ENCODE data around the gene S1PR4. TPM values are rescaled to one million over a fixed set of nuclear protein-coding genes. Genes with fewer than 3 reads are reported as not detected.

Gene S1PR4, protein sequence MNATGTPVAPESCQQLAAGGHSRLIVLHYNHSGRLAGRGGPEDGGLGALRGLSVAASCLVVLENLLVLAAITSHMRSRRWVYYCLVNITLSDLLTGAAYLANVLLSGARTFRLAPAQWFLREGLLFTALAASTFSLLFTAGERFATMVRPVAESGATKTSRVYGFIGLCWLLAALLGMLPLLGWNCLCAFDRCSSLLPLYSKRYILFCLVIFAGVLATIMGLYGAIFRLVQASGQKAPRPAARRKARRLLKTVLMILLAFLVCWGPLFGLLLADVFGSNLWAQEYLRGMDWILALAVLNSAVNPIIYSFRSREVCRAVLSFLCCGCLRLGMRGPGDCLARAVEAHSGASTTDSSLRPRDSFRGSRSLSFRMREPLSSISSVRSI
- total RNA-seq (1 to 10 TPM in 1 of 6 donors, under 1 TPM in 3, not detected in 2; 0.67 to 1.1 (median 0.90) TPM), polyA plus RNA-seq (1 to 10 TPM in 1 of 2 donors, under 1 TPM in 1; 0.23 to 1.1 TPM)

DNA sequence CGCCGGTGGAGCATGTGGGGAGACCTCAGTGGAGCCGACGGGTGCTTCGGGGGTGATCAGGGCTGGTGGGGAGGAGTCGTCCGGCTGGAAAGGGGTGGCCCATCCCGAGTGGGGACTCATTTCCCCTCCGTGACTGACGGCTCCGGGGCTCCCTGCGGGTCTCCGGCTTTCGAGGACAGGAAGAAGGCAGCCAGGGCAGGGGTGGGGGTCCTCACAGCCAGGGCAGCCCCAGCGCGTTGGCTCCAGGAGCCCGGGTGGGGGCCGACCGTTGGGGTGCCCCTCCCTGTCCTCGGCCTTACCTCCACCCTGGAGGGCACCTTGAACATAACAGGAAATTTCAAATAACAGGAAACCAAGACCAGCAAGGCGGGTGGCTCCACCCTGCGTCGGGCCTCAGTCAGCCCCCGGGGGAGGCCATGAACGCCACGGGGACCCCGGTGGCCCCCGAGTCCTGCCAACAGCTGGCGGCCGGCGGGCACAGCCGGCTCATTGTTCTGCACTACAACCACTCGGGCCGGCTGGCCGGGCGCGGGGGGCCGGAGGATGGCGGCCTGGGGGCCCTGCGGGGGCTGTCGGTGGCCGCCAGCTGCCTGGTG is at the start of gene S1PR4:
Gene S1PR4 (plus strand): TSS at position 393 of the 596 bp plus-strand sequence. CDS start 24 bp downstream, at position 417.
- intact Hi-C loops (cut with DNase I) = no loop called here
- H3K4me1 ChIP-seq = no peaks in the 10 kb centered on the region
- H3K9me3 ChIP-seq = no peaks in the 10 kb centered on the region
- WGBS, 2 donors = 72 to 86% methylated on average over 42 of the region's 42 CpGs
- peak in 1 of 6 donors; percentile 73 for DNase-seq
- TF ChIP-seq, protein P1, sequence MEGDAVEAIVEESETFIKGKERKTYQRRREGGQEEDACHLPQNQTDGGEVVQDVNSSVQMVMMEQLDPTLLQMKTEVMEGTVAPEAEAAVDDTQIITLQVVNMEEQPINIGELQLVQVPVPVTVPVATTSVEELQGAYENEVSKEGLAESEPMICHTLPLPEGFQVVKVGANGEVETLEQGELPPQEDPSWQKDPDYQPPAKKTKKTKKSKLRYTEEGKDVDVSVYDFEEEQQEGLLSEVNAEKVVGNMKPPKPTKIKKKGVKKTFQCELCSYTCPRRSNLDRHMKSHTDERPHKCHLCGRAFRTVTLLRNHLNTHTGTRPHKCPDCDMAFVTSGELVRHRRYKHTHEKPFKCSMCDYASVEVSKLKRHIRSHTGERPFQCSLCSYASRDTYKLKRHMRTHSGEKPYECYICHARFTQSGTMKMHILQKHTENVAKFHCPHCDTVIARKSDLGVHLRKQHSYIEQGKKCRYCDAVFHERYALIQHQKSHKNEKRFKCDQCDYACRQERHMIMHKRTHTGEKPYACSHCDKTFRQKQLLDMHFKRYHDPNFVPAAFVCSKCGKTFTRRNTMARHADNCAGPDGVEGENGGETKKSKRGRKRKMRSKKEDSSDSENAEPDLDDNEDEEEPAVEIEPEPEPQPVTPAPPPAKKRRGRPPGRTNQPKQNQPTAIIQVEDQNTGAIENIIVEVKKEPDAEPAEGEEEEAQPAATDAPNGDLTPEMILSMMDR (IDR thresholded peaks at IDR 0.05) = no peak
- H3K27ac ChIP-seq = peak within 1 kb of the TSS in 2 of 4 donors; percentile 41 to 48
- no peak for FAIRE-seq
- H3K27me3 ChIP-seq = no peaks in the 10 kb centered on the region
- ATAC-seq = peak in 2 of 4 donors; percentile 6 to 11
- no peaks in the 10 kb centered on the region for H3K36me3 ChIP-seq
- H3K4me3 ChIP-seq = peak within 1 kb of the TSS in 1 of 4 donors; percentile 27

DNA sequence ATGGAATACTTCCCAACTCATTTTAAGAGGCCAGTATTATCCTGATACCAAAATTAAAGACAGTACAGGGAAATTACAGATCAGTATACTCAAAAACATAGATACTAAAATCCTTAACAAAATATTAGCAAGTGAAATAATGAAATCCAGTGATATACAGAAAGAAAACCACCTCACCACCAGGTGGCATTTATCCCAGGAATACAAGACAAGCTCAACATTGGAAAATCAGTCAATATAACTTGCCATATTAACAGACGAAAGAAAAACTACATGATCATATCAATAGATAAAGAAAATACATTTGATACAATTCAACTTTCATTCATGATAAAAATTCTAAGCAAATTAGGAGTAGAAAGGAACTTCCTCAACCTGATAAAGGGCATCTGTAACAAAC is 49.5 kb upstream of the S1PR4 start:
- Histone ChIP-seq H3K36me3 (no peaks in the 10 kb centered on the region), H3K9me3 (no peaks in the 10 kb centered on the region), H3K27ac (no peak overlapping the region), H3K4me3 (no peak overlapping the region), H3K4me1 (no peaks in the 10 kb centered on the region), H3K27me3 (no peaks in the 10 kb centered on the region)
- TF ChIP-seq, protein P1 (IDR thresholded peaks at IDR 0.05) = peak in 2 of 4 donors; percentile 21 to 24
- DNase-seq (no peak), FAIRE-seq (peak; percentile 43), ATAC-seq (no peak)
- intact Hi-C loops (cut with DNase I) = no loop called here
- WGBS, 2 donors = 3 to 8% methylated on average over 1 of the region's 1 CpG

DNA sequence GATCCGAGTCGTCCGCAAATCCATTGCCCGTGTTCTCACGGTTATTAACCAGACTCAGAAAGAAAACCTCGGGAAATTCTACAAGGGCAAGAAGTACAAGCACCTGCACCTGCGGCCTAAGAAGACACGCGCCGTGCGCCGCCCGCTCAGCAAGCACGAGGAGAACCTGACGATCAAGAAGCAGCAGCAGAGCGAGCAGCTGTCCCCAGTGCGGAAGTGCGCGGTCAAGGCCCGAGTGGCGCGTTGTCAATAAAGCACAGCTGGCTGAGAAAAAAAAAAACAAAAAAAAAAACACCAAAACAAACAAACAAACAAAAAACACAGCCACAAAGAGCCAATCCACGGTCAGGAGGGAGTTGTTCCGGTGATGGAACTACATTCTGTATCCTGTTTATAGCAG is 47.4 kb upstream of the S1PR4 start:
- intact Hi-C loops (cut with DNase I) = no loop called here
- no peak overlapping the region for H3K27ac ChIP-seq
- TF ChIP-seq, protein P1 (IDR thresholded peaks at IDR 0.05) = no peak
- H3K4me1 ChIP-seq = no peaks in the 10 kb centered on the region
- WGBS, 2 donors = 94 to 95% methylated on average over 24 of the region's 24 CpGs
- no peak overlapping the region for H3K4me3 ChIP-seq
- DNase-seq (no peak), FAIRE-seq (no peak), ATAC-seq (no peak)
- no peaks in the 10 kb centered on the region for H3K27me3 ChIP-seq
- H3K9me3 ChIP-seq = no peaks in the 10 kb centered on the region
- H3K36me3 ChIP-seq = no peaks in the 10 kb centered on the region

DNA sequence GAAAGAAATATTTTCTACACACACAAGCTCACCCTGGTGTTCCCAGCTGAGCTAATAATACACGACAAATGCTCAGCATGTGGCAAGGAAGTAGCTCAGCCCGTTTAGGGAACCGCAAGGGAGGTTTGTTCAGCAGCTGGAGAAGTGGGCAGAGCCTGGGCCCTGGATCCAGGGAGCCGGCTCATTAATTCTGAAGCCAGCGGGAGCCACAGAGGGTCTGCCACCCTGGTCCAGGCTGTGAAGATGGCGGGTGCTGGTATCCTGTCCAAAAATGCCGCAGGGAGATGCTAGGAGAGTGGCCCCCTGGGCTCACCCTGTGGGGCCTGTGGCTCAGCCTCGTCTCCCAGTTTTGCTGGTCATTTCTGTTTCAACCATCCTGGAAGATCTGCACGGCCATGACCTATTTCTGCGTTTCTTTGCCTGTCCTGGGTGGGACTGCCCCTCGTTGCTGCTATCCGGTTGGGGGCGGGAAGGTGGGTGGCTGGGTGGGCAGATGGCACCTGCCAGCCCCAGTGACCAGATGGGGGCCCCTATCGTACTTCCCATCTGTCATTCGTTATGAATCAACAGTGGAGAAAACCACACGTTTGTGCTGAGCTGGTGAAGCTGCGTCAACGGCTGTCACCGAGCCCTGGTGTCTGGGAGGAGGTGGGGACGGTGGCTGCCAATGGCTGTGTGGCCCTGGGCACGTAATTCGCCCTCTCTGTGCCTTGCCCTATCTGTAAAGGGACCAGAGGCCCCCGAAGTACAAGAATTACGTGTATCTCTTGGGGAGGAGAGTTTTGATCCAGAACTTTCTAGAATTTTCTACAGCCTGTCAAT is 45.4 kb upstream of the S1PR4 start:
- H3K9me3 ChIP-seq = no peaks in the 10 kb centered on the region
- intact Hi-C loops (cut with DNase I) = no loop called here
- H3K36me3 ChIP-seq = no peaks in the 10 kb centered on the region
- peak overlapping the region in 3 of 4 donors; percentile 10 to 62 (median 59) for H3K27ac ChIP-seq
- DNase-seq = peak in 2 of 6 donors; percentile 50 to 54
- no peak overlapping the region for H3K4me3 ChIP-seq
- WGBS, 2 donors = 56 to 64% methylated on average over 24 of the region's 24 CpGs
- FAIRE-seq = no peak
- no peaks in the 10 kb centered on the region for H3K27me3 ChIP-seq
- TF ChIP-seq, protein P1 (IDR thresholded peaks at IDR 0.05) = no peak
- H3K4me1 ChIP-seq = no peaks in the 10 kb centered on the region
- peak in 3 of 4 donors; percentile 68 to 81 (median 75) for ATAC-seq
